EH (cell line): ENCODE data around the gene SCD5.
A peak's percentile ranks its signal among the peaks of the same experiment; 100 is the strongest.

Source experiments
- DNase-seq: peaks from one replicate; pipeline ENCODE4 v3.0.0-alpha.2; 2015; ENCODE audit warnings: low read depth

SCD5 gene

DNA sequence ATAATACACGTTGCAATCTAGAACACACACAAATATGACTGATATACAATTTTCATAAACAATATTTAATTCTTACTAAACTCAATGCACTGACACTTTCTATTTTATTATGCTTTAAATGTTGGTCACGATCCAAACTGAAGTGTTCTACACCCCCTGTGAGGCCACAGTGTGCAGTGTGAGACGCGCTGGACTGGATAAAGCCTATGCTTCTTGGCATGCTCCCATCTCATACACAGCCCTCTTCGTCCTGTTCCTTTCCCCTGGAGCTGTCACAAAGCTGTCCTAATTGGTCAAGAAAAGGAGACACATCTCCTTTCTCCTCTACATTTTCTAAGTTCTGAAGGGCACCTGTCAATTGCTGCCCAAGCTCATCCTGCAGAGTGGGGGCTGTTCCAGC lies 72.0 kb downstream of the SCD5 start:
- DNase-seq, result no peak

GRCh38 chr4:82721819-82722423 lies 76.7 kb downstream of the SCD5 start:
- DNase-seq, result peak; percentile 70

DNA sequence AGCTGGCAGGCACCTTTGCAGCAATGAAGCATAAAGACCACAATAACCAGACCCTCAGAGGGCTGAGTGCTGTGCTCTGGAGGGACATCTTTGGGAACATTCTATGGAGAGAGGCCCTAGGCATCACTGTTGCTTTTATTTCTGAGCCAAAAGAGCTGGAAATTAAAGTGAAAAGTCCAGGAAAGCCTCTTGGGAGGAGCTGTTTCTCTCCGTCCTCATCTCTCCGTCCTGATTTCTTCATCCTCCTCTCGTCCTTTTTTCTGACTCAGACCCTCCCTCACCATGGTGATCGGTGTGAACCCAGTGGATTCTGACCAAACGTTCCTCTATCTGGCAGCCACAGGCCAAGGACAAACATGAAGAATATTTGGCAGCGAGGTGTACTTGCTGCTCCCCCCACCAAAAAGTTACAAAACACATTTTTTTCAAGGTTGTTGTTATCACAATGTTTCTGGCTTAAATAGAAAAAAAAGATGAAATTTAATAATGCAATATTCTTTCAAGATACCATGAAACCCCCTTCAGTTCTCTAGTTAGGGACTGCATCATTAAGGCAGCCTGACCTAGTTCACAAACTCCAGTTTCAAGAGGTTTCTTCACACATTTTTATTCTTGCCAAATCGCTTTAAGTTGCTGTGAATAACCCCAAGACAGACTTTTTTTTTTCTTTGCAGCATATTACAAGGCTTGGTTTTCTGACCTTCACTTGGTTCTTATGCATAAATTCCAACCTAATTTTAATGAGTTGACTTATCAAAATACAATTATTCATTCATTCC lies 80.2 kb downstream of the SCD5 start:
- DNase-seq, result no peak

DNA sequence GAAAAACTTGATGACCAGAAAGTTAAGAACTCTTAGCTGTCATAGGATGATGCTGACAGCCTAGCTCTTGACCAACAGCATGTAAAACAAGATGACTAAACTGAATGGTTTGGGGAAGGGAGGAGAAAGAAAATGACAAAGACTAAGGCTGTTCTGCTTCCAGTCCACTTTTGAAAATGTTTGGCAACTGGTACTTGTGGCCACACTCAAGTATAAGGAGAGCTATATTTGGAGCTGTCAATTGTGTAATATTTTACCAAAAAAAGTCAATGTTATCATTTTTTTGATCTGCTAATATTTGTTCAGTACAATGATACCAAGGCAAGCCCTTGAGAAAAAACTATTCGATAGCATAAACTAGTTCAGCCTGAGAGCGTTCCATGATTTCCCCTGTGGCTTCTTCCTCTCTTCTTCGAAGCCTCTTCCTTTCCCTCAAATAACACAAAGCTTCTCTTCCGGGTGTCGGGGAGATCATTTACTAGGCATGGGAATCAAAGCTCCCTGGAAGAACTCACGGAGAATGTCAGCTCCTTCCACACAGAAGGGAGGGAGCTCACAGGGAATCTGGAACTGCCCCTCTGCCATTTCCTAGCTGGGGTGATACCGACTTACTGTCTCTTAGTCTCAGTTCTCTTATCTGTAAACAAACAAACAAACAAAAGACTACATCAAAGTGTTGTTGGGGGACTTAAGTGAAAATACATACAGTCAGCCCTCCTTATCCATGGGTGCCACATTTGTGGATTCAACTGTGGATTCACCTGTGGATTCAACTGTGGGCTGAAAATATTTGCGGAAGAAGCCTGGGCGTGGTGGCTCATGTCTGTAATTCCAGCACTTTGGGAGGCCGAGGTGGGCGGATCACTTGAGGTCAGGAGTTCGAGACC lies 82.6 kb downstream of the SCD5 start:
- DNase-seq, result peak; percentile 86

- peak; percentile 50 for DNase-seq
Observed at GRCh38 chr4:82713856-82714255, 84.7 kb downstream of the SCD5 start.

- no peak for DNase-seq
Observed at GRCh38 chr4:82712561-82712960, 86.0 kb downstream of the SCD5 start.

GRCh38 chr4:82711158-82711785 lies 87.3 kb downstream of the SCD5 start:
- no peak for DNase-seq

- DNase-seq, result peak; percentile 9
Observed at GRCh38 chr4:82710197-82710929, 88.2 kb downstream of the SCD5 start.

DNA sequence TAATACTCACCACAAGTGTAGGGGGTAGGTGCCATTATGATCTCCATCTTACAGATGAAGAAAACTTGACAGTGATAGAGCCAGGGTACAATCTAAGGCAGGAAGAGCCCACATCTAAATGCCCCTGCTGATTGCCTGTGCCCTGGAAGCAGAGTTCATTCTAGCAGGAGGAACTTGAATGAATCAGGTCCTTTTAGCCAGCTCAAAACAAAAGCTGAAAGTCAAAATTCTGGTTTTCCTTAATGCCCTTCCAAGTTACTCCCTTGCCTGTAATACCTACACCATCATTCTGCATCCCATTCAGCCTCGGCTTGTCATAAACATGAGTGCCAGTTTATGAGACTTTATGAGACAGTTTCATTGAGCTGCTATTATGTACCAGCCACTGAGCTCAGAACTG lies 89.6 kb downstream of the SCD5 start:
- peak; percentile 18 for DNase-seq

GRCh38 chr4:82706349-82707000 lies 92.1 kb downstream of the SCD5 start:
- DNase-seq, result peak; percentile 28

- peak; percentile 64 for DNase-seq
Observed at GRCh38 chr4:82705928-82706300, 92.7 kb downstream of the SCD5 start.

DNA sequence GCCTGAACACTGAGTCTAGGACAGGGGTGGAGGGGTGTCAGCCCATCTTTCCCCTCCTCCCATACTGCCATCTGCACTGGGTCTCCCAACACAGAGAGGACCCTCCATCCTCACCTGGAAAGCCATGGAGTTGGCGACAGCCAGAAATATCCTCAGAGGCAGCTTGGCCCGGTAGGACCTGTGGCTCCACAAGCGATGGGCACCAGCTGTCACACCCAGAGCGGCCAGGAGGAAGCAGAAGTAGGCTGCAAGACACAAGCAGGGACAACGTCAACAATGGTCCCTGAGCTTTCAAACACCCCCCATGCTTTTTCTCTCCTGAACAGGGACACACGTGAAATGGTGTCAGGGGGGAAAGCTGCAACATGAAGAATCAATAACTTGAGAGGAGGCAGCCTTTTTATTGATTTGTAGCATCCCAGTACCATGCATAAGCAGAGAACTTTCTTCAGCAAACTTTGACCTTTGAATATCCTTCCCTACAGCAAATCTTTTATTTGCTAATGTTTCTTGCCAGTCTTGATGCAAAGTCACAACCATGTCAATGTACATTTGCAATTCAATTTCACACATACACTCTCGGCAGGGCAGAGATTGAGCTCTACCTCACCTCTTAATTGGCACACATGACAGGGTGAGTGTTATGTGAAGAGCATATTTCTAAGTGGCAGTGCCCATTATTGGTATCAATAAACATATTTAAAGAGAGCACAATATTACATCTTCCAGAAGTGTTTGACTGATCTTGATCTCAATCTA lies 93.2 kb downstream of the SCD5 start:
- DNase-seq, result no peak

- peak; percentile 63 for DNase-seq
Observed at GRCh38 chr4:82704156-82704555, 94.4 kb downstream of the SCD5 start.

DNA sequence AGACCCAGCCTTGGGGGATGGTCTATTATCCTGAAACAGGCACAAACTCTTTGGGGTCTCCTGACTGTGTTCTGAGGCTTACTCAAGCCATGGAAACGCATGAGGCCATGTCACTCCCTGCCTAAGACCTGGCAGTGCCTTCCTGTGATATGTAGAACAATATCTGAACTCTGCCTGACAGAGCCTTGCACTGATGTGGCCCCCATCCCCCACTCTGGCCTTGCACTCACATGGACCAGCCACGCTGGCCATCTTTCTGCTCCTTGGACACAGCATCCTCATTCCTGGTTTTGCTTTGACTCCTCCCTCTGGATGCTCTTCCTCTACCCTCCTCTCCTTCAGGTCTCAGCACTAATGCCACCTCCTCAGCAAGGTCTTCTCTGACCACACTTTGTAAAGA lies 100.2 kb downstream of the SCD5 start:
- no peak for DNase-seq

DNA sequence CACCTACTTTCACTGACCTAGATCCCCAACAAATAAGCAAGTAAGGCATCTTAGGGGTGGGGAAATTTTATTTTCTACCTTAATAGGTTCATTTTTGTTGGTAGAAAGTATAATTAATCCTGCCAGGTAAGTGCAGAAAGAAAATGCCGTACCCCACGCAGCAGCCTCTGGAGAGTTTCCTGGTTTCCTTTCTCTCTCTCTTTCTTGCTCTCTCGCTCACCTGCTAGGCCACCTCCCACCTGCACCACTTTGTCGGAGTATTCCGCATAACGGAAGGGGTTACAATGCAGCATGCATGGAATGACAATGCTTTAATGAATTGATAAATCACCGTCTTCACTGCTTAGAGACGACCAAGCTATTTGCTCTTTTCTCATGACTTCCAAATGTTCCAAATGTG lies 101.0 kb downstream of the SCD5 start:
- no peak for DNase-seq

DNA sequence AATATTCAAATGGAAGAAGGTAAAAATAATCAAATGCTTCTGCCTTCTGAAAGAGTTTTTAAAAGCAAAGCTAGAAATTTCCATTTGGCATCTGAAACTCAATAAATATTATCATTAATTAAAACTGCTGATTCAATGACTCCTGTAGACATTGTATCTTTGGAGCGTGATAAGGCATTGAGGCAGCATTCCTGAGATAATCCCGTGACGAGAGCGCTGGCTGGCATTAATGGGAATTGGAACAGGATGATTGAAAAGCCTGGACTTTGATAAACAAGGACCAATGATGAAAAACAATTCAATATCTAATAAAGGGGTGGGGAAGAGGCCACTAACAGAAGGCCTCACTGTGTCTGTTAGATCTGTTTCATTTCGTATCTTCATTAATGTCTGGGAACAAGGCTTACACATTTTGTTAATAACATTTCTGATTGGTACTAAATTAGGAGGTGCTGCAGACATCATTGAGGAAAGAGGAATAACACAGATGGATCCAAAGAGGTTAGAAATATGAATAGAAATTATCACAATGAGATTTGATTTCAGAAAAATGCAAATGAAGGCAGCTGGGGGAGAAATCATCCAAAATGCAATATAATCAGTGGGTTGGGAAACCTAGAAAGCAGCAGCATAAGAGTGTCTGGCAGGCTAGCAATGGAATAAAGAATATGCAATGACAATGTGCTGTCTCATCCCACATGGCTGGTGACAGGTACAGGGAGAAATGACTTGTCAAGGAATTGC lies 102.3 kb downstream of the SCD5 start:
- DNase-seq, result no peak

DNA sequence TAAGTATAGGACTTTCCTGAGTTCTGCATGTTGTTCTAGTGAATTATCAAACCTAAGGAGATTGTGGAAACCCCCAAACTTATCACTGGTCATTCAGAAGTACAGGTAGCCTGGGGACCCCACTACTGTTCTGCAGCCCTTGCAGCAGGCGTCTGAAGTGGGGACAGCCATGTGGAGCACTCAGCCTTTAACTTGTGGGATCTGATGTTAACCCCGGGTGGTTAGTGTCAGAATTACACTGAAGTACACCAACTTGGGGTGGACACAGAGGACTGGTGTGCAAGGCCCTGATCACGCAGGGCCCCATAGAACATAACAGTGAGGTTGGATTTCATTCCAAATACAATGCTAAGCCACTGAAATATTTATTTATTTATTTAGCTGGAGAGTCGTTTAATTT lies 103.7 kb downstream of the SCD5 start:
- no peak for DNase-seq

GRCh38 chr4:82694046-82694445 lies 104.5 kb downstream of the SCD5 start:
- no peak for DNase-seq

- no peak for DNase-seq
Observed at GRCh38 chr4:82692101-82692780, 106.4 kb downstream of the SCD5 start.
